CD4-positive, alpha-beta T cell treated with Interleukin-17A for 1 hour (primary cell): ENCODE measurements around the gene PPBP.

Experiments used
- DNase-seq: peaks from one replicate; pipeline ENCODE4 v3.0.0-alpha.2; 2020

The PPBP gene

GRCh38 chr4:73988061-73988460 is at the start of gene PPBP:
TSS of gene PPBP (minus strand) at chr4:73988190. CDS start at chr4:73988103, 87 bp downstream.
- no peak for DNase-seq

- no peak for DNase-seq
Measured at GRCh38 chr4:74037076-74037955, 49.3 kb upstream of the PPBP start.

GRCh38 chr4:74033739-74034138 is 45.7 kb upstream of the PPBP start:
- no peak for DNase-seq

GRCh38 chr4:74032064-74032463 is 44.1 kb upstream of the PPBP start:
- DNase-seq: no peak

GRCh38 chr4:74031576-74031975 is 43.6 kb upstream of the PPBP start:
- no peak for DNase-seq

- no peak for DNase-seq
Measured at GRCh38 chr4:74030285-74030684, 42.3 kb upstream of the PPBP start.

GRCh38 chr4:74028504-74028903 is 40.5 kb upstream of the PPBP start:
- DNase-seq: no peak

GRCh38 chr4:74023709-74024108 is 35.7 kb upstream of the PPBP start:
- DNase-seq: no peak

- no peak for DNase-seq
Measured at GRCh38 chr4:74021601-74022000, 33.6 kb upstream of the PPBP start.

GRCh38 chr4:74018771-74019170 is 30.8 kb upstream of the PPBP start:
- no peak for DNase-seq

GRCh38 chr4:74018116-74018515 is 30.1 kb upstream of the PPBP start:
- DNase-seq: no peak

GRCh38 chr4:74016068-74016467 is 28.1 kb upstream of the PPBP start:
- DNase-seq: no peak

- DNase-seq: no peak
Measured at GRCh38 chr4:74015126-74015780, 27.3 kb upstream of the PPBP start.

GRCh38 chr4:74014332-74014731 is 26.3 kb upstream of the PPBP start:
- DNase-seq: no peak

- no peak for DNase-seq
Measured at GRCh38 chr4:74013264-74013663, 25.3 kb upstream of the PPBP start.

GRCh38 chr4:74012130-74012529 is 24.1 kb upstream of the PPBP start:
- no peak for DNase-seq

GRCh38 chr4:74009307-74009706 is 21.3 kb upstream of the PPBP start:
- DNase-seq: no peak

- DNase-seq: no peak
Measured at GRCh38 chr4:74006009-74006476, 18.1 kb upstream of the PPBP start.

- no peak for DNase-seq
Measured at GRCh38 chr4:74005528-74005927, 17.5 kb upstream of the PPBP start.

- no peak for DNase-seq
Measured at GRCh38 chr4:74004668-74005067, 16.7 kb upstream of the PPBP start.

GRCh38 chr4:74000301-74000700 is 12.3 kb upstream of the PPBP start:
- no peak for DNase-seq

GRCh38 chr4:73998040-73999011 is 10.3 kb upstream of the PPBP start, which contains the start of gene CXCL5:
TSS of gene CXCL5 (minus strand) at chr4:73998677. CDS start at chr4:73998581, 96 bp downstream.
- no peak for DNase-seq

- no peak for DNase-seq
Measured at GRCh38 chr4:73992050-73992449, 4.1 kb upstream of the PPBP start.
